GM10266 (cell line): Measurements from ENCODE around the gene FAM120A.

Experiments
- DNase-seq: peaks from one replicate; pipeline ENCODE4 v3.0.0; 2012; ENCODE audit errors: extremely low spot score
- TF ChIP-seq, protein P1 (sequence below): IDR thresholded peaks from 2 replicates; pipeline ENCODE4 v1.5.1; 2012; ENCODE audit warnings: mild to moderate bottlenecking, low read depth; ENCODE audit not compliant: control insufficient read depth, insufficient read depth; ENCODE audit errors: missing control alignments

FAM120A gene

DNA sequence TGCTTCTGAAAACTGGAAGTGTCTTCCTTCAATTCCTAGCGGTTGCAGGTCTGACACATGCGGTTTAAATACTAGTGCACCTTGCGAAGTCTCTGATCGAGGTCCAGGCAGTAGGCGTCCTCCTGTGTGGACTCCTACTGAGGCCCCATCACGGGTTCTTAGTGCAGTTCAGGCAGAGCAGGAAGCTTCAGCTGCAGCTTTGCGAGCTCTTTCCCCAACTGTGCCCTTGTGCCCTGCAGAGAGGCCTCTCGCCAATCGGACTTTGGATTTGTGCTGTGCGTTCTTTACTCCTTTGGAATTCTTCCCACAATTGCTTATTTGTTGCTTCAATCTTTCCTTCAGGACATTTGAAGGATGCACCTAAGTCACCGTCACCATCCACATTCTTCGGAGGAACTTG is 42.5 kb downstream of the FAM120A start:
- TF ChIP-seq, protein P1, sequence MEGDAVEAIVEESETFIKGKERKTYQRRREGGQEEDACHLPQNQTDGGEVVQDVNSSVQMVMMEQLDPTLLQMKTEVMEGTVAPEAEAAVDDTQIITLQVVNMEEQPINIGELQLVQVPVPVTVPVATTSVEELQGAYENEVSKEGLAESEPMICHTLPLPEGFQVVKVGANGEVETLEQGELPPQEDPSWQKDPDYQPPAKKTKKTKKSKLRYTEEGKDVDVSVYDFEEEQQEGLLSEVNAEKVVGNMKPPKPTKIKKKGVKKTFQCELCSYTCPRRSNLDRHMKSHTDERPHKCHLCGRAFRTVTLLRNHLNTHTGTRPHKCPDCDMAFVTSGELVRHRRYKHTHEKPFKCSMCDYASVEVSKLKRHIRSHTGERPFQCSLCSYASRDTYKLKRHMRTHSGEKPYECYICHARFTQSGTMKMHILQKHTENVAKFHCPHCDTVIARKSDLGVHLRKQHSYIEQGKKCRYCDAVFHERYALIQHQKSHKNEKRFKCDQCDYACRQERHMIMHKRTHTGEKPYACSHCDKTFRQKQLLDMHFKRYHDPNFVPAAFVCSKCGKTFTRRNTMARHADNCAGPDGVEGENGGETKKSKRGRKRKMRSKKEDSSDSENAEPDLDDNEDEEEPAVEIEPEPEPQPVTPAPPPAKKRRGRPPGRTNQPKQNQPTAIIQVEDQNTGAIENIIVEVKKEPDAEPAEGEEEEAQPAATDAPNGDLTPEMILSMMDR = no peak
- no peak for DNase-seq

DNA sequence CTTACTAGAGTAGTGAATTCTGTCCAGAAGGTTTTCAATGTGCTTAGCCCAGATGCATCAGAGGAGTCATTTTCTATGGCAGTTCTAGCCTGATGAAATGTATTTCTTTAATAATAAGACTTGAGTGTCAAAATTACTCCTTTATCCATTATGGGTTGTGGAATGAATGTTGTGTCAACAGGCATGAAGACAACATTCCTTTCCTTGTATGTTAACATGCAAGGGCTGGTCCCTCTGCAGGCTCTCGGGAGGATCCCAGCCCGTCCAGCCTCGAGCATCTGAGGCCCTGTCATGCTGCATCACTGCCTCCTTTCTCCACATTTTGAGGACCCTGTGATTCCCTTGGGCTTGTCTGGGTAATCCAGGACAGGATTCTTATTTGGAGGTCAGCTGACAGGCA is 44.8 kb downstream of the FAM120A start:
- TF ChIP-seq, protein P1 = no peak
- DNase-seq = no peak

DNA sequence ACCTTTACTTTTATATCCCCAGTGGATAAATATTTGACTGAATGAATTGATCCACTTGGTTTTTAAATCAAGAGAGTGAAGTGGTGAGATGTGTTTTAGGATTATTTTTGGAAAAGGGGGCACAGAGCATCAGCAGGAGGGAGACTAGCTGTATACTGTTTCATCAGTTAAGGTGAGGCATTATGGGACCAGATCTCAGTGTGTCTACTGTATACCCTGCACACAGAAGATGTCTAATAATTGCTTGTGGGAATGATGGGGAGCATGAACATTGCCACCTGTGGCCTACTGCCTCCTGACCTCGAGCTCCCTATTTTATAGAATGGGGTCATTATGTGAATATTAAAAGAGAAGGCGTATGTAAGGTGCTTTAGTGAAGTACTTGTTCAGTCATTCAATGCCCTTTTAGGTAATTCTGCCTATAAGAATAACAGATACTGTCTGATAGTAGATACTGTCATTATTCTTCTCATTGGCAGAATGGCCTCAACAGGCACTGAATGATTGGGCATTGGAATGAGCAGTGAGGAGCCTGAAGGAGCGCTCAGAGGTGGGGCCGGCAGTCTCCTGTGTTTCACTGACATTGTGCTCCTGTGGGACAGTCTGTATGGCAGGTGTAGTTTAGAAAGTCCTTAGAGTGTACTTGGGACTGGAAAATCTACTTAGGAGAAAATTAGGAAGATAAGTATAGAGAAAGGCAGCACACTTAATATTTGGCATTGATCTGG is 49.2 kb downstream of the FAM120A start:
- DNase-seq = no peak
- TF ChIP-seq, protein P1 = no peak

DNA sequence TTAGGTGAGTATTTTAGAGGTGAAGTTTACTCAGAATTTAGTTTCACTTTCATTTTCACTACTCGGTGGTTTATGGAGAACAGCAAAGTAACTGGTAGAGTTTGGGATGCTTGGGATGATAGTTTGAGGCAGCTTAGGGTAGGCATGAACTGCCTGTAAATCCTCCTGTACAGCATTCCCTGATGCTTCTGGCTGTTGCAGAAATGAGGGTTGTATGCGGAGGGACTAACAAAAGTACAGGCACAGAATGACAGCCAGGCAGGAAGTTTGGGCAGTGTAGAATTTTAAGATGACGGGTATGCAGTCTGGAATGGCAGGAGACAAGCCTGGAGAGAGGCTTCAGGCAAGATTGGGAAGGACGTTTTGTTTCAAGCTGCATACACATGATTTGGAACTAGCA is 49.9 kb downstream of the FAM120A start:
- DNase-seq = no peak
- TF ChIP-seq, protein P1 = no peak

DNA sequence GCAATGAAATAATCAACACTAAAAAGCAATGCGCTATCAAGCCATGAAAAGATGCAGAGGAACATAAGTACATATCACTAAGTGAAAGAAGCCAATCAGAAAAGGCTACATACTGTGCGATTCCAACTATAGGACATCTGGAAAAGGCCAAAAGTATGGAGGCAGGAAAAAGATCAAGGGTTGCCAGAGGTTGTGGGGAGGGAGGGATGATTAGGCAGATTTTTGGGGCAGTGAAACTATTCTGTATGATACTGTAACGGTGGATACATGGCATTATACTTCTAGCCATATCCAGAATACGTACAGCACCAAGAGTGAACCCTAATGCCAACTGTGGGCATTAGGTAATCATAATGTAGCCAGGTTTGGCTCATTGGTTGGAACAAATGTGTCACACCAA is 51.9 kb downstream of the FAM120A start:
- TF ChIP-seq, protein P1 = no peak
- DNase-seq = no peak

DNA sequence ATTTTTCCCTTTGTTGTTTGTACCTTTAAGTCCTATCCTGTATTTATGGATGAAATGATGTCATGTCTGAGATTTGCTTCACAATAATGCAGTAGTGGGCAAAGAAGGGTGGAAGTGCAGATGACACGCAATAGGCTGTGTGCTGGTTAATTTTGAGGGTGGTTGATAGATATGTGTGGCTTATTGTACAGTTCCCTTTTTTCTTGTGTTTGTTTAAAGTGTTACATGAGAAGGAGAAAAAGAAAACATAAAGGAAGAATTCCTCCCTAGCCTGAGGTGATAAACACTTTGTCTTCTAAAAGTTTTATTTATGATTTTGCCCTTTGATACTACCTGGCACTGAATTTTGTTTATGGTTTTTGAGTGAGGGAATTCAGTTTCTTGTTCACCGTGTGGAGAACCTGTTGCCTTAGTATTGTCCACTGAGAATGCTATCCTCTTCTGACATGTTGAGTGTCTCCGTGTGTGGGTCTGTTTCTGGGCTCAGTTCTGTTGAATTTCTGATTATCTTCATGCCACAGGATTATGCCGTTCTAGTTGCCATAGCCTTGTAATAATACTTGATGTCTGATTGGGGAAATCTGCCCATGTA is 54.2 kb downstream of the FAM120A start:
- DNase-seq = no peak
- TF ChIP-seq, protein P1 = no peak

DNA sequence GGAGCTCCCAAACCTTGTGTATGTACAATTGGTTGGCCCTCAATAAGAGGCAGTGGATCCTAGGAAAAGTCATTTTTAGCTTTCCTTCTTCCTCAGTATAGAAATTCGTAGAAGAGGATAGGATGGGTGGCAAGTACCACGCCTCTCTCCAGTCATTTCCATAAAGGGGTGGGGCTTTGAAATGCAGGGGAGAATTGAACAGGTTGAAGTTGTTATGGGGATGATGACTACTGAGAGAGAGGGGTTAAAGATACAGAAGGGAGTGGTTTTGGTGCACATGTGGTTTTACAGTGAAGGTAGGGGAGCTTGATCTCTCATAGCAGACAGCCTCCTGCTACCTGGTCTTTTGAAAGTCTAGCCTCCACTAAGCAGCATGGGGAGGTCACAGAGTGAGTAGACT is 56.3 kb downstream of the FAM120A start:
- DNase-seq = no peak
- TF ChIP-seq, protein P1 = no peak
